ENCODE results near the gene C1orf167.

Gene C1orf167

GRCh38 chr1:11729498-11730428 lies 32.2 kb upstream of the C1orf167 start:
- Histone ChIP-seq H3K9me3 (replicated peaks; ENCODE audit: insufficient read depth, low read length) (no peaks in the 10 kb centered on the region), H3K4me1 (ENCODE audit: low read length) (peaks cover 14% of the 10 kb centered on the region), H3K79me2 (ENCODE audit: low read length) (no peaks in the 10 kb centered on the region), H3K9me2 (replicated peaks; ENCODE audit: insufficient read depth, low read length) (no peaks in the 10 kb centered on the region), H3K27ac (ENCODE audit: low read length) (no peak overlapping the region), H4K20me1 (ENCODE audit: insufficient read depth, low read length) (no peaks in the 10 kb centered on the region), H3K36me3 (replicated peaks; ENCODE audit: insufficient read depth, low read length) (no peaks in the 10 kb centered on the region), H3K27me3 (replicated peaks; ENCODE audit: insufficient read depth, low read length) (no peaks in the 10 kb centered on the region), H3K4me2 (ENCODE audit: low read depth, low read length) (peak overlapping the region; percentile 60), H3F3A (ENCODE audit: insufficient read depth, low read length) (no peaks in the 10 kb centered on the region), H3K9ac (ENCODE audit: low read length) (no peak overlapping the region), H2AFZ (ENCODE audit: low read length) (no peak overlapping the region), H3K4me3 (ENCODE audit: low read length) (0 out of 2 replicates have a peak overlapping the region, but pooled peaks have one; percentile 37)
- no peak for TF ChIP-seq CTCF (IDR thresholded peaks at IDR 0.05; ENCODE audit: low read length)
- no peak for TF ChIP-seq EZH2phosphoT487 (IDR thresholded peaks at IDR 0.05; ENCODE audit: low read length)
- no peak for TF ChIP-seq EZH2 (optimal IDR thresholded peaks at IDR 0.05; ENCODE audit: low read depth, low read length)
- no peak for DNase-seq

GRCh38 chr1:11730429-11730891 lies 31.5 kb upstream of the C1orf167 start:
- H2AFZ ChIP-seq (ENCODE audit: low read length) = peak overlapping the region; percentile 65
- peaks cover 4% of the 10 kb centered on the region; the same call in 1 of the 2 replicates for H3F3A ChIP-seq (ENCODE audit: insufficient read depth, low read length)
- H3K4me2 ChIP-seq (ENCODE audit: low read depth, low read length) = peak overlapping the region; percentile 60
- H3K36me3 ChIP-seq (replicated peaks; ENCODE audit: insufficient read depth, low read length) = no peaks in the 10 kb centered on the region
- H3K9me3 ChIP-seq (replicated peaks; ENCODE audit: insufficient read depth, low read length) = no peaks in the 10 kb centered on the region
- peak; percentile 74 for DNase-seq
- H3K27me3 ChIP-seq (replicated peaks; ENCODE audit: insufficient read depth, low read length) = no peaks in the 10 kb centered on the region
- no peaks in the 10 kb centered on the region for H3K9me2 ChIP-seq (replicated peaks; ENCODE audit: insufficient read depth, low read length)
- peak overlapping the region; percentile 29; the same call in 1 of the 2 replicates for H3K27ac ChIP-seq (ENCODE audit: low read length)
- H4K20me1 ChIP-seq (ENCODE audit: insufficient read depth, low read length) = no peaks in the 10 kb centered on the region
- peak overlapping the region; percentile 37 for H3K4me3 ChIP-seq (ENCODE audit: low read length)
- no peaks in the 10 kb centered on the region for H3K79me2 ChIP-seq (ENCODE audit: low read length)
- H3K9ac ChIP-seq (ENCODE audit: low read length) = peak overlapping the region; percentile 36; the same call in 1 of the 2 replicates
- H3K4me1 ChIP-seq (ENCODE audit: low read length) = peaks cover 17% of the 10 kb centered on the region
- TF ChIP-seq EZH2 (optimal IDR thresholded peaks at IDR 0.05; ENCODE audit: low read depth, low read length) (no peak), EZH2phosphoT487 (IDR thresholded peaks at IDR 0.05; ENCODE audit: low read length) (no peak), CTCF (IDR thresholded peaks at IDR 0.05; ENCODE audit: low read length) (no peak)

- Histone ChIP-seq H3K9me2 (replicated peaks; ENCODE audit: insufficient read depth, low read length) (no peaks in the 10 kb centered on the region), H3F3A (ENCODE audit: insufficient read depth, low read length) (peaks cover 15% of the 10 kb centered on the region; the same call in 1 of the 2 replicates), H3K36me3 (replicated peaks; ENCODE audit: insufficient read depth, low read length) (no peaks in the 10 kb centered on the region), H3K4me1 (ENCODE audit: low read length) (peaks cover 20% of the 10 kb centered on the region), H3K4me2 (ENCODE audit: low read depth, low read length) (no peak overlapping the region), H3K4me3 (ENCODE audit: low read length) (no peak overlapping the region), H4K20me1 (ENCODE audit: insufficient read depth, low read length) (no peaks in the 10 kb centered on the region), H2AFZ (ENCODE audit: low read length) (no peak overlapping the region), H3K27ac (ENCODE audit: low read length) (no peak overlapping the region), H3K79me2 (ENCODE audit: low read length) (no peaks in the 10 kb centered on the region), H3K27me3 (replicated peaks; ENCODE audit: insufficient read depth, low read length) (no peaks in the 10 kb centered on the region), H3K9ac (ENCODE audit: low read length) (no peak overlapping the region), H3K9me3 (replicated peaks; ENCODE audit: insufficient read depth, low read length) (no peaks in the 10 kb centered on the region)
- no peak for DNase-seq
- no peak for TF ChIP-seq EZH2phosphoT487 (IDR thresholded peaks at IDR 0.05; ENCODE audit: low read length)
- no peak for TF ChIP-seq EZH2 (optimal IDR thresholded peaks at IDR 0.05; ENCODE audit: low read depth, low read length)
- TF ChIP-seq CTCF (IDR thresholded peaks at IDR 0.05; ENCODE audit: low read length) = no peak
Observed at GRCh38 chr1:11731691-11732283, 30.2 kb upstream of the C1orf167 start.

Measured in MM.1S (cell line).